ENCODE results near the gene NEO1. TPM values are rescaled to one million over a fixed set of nuclear protein-coding genes. Genes with fewer than 3 reads are reported as not detected.

Gene NEO1
- total RNA-seq, 4 donors from 2014 or later = 74.0 to 117 (median 107) TPM

- no peak overlapping the region for H3K4me3 ChIP-seq
- H3K27me3 ChIP-seq = no peaks in the 10 kb centered on the region
- no peaks in the 10 kb centered on the region for H3K9me3 ChIP-seq
- DNase-seq (ENCODE audit: low spot score in 2 of 2) = no peak
- H3K4me1 ChIP-seq = peaks cover 64% of the 10 kb centered on the region
- H3K36me3 ChIP-seq = no peaks in the 10 kb centered on the region
- WGBS = 51% methylated on average over 4 of the region's 4 CpGs
- no peak overlapping the region for H3K27ac ChIP-seq
- no peak for TF ChIP-seq POLR2AphosphoS5 (IDR thresholded peaks at IDR 0.05)
- TF ChIP-seq, protein P1, sequence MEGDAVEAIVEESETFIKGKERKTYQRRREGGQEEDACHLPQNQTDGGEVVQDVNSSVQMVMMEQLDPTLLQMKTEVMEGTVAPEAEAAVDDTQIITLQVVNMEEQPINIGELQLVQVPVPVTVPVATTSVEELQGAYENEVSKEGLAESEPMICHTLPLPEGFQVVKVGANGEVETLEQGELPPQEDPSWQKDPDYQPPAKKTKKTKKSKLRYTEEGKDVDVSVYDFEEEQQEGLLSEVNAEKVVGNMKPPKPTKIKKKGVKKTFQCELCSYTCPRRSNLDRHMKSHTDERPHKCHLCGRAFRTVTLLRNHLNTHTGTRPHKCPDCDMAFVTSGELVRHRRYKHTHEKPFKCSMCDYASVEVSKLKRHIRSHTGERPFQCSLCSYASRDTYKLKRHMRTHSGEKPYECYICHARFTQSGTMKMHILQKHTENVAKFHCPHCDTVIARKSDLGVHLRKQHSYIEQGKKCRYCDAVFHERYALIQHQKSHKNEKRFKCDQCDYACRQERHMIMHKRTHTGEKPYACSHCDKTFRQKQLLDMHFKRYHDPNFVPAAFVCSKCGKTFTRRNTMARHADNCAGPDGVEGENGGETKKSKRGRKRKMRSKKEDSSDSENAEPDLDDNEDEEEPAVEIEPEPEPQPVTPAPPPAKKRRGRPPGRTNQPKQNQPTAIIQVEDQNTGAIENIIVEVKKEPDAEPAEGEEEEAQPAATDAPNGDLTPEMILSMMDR (IDR thresholded peaks at IDR 0.05) = no peak
- no peak for TF ChIP-seq EP300 (IDR thresholded peaks at IDR 0.05)
- TF ChIP-seq POLR2A (IDR thresholded peaks at IDR 0.05) = no peak
Measured at GRCh38 chr15:73078291-73078690, 26.0 kb downstream of the NEO1 start.

DNA sequence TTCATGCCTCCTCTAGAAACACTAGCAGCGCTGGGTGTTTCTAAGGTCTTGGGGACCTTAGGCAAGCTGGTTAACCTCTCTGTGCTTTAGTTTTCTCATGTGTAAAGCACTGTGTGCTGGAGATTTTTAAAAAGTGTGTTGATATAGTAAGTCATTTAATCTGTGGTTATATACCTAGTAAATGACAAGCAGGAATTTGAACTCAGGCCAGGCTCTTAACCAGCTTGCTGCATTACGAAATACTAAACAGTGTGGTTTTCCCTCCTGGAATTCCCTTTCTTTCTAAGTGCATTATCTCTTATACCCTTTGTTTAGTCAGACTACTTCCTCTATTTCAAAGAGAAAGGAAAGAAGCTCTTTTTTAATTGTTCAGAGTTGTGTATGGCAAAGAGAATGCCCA, 26.5 kb downstream of the NEO1 start:
- Histone ChIP-seq H3K9me3 (no peaks in the 10 kb centered on the region), H3K27ac (no peak overlapping the region), H3K27me3 (no peaks in the 10 kb centered on the region), H3K36me3 (no peaks in the 10 kb centered on the region), H3K4me1 (peaks cover 64% of the 10 kb centered on the region), H3K4me3 (no peak overlapping the region)
- 42% methylated on average over 2 of the region's 2 CpGs for WGBS
- TF ChIP-seq POLR2A (IDR thresholded peaks at IDR 0.05) = no peak
- no peak for TF ChIP-seq POLR2AphosphoS5 (IDR thresholded peaks at IDR 0.05)
- no peak for TF ChIP-seq EP300 (IDR thresholded peaks at IDR 0.05)
- TF ChIP-seq, protein P1 (IDR thresholded peaks at IDR 0.05) = no peak
- DNase-seq (ENCODE audit: low spot score in 2 of 2) = no peak

- no peaks in the 10 kb centered on the region for H3K27me3 ChIP-seq
- 56% methylated on average over 3 of the region's 3 CpGs for WGBS
- peaks cover 57% of the 10 kb centered on the region for H3K4me1 ChIP-seq
- no peak for DNase-seq (ENCODE audit: low spot score in 2 of 2)
- TF ChIP-seq, protein P1 (IDR thresholded peaks at IDR 0.05) = no peak
- TF ChIP-seq POLR2AphosphoS5 (IDR thresholded peaks at IDR 0.05) = no peak
- TF ChIP-seq POLR2A (IDR thresholded peaks at IDR 0.05) = no peak
- TF ChIP-seq EP300 (IDR thresholded peaks at IDR 0.05) = no peak
- H3K4me3 ChIP-seq = no peak overlapping the region
- H3K36me3 ChIP-seq = no peaks in the 10 kb centered on the region
- H3K27ac ChIP-seq = no peak overlapping the region
- H3K9me3 ChIP-seq = no peaks in the 10 kb centered on the region
Measured at GRCh38 chr15:73079565-73079964, 27.3 kb downstream of the NEO1 start.

DNA sequence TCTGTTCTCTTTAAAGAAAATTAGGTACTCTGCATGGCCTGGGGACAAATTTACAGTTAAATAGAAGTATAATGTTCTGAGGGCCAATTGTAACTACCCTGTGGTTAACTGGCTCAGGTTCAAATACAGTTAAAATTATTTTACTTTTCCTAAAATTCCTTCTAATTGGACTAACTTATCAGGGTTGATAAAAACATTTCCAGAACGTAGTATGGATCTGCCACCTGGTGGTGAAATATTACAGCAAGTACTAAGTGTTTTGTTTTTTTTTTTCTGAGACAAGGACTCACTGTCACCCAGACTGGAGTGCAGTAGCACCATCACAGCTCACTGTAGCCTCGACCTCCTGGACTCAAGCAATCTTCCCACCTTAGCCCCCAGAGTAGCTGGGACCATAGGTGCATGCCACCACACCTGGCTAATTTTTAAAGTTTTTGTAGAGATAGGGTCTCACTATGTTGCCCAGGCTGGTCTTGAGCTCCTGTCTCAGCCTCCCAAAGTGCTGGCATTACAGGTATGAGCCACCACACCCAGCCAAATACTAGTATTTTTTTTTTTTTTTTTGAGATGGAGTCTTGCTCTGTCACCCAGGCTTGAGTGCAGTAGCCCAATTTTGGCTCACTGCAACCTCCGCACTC, 29.2 kb downstream of the NEO1 start:
- Histone ChIP-seq H3K27me3 (no peaks in the 10 kb centered on the region), H3K36me3 (no peaks in the 10 kb centered on the region), H3K27ac (no peak overlapping the region), H3K4me3 (no peak overlapping the region), H3K4me1 (peaks cover 39% of the 10 kb centered on the region), H3K9me3 (no peaks in the 10 kb centered on the region)
- DNase-seq (ENCODE audit: low spot score in 2 of 2) = no peak
- TF ChIP-seq POLR2A (IDR thresholded peaks at IDR 0.05) = no peak
- TF ChIP-seq, protein P1 (IDR thresholded peaks at IDR 0.05) = peak; percentile 57 to 67
- WGBS = 33% methylated on average over 3 of the region's 3 CpGs

- no peaks in the 10 kb centered on the region for H3K9me3 ChIP-seq
- 29% methylated on average over 2 of the region's 2 CpGs for WGBS
- no peaks in the 10 kb centered on the region for H3K27me3 ChIP-seq
- H3K4me3 ChIP-seq = no peak overlapping the region
- H3K27ac ChIP-seq = no peak overlapping the region
- no peaks in the 10 kb centered on the region for H3K36me3 ChIP-seq
- H3K4me1 ChIP-seq = peaks cover 31% of the 10 kb centered on the region
- TF ChIP-seq, protein P1 (IDR thresholded peaks at IDR 0.05) = no peak
- TF ChIP-seq POLR2AphosphoS5 (IDR thresholded peaks at IDR 0.05) (no peak), POLR2A (IDR thresholded peaks at IDR 0.05) (no peak), EP300 (IDR thresholded peaks at IDR 0.05) (no peak)
- no peak for DNase-seq (ENCODE audit: low spot score in 2 of 2)
Measured at GRCh38 chr15:73082812-73083211, 30.5 kb downstream of the NEO1 start.
